GM23338 (cell line): Measurements from ENCODE around the gene CYP4F22. TPM values are rescaled to one million over a fixed set of nuclear protein-coding genes. Genes with fewer than 3 reads are reported as not detected.

Experiments
- ATAC-seq: fragments of 200-7000 bp; cut with Tn5 transposase; 3 replicates; pipeline ENCODE4 v1.9.1; 2020
- DNase-seq: peaks from one replicate; pipeline ENCODE4 v3.0.0-alpha.2; 2015; ENCODE audit warnings: low spot score
- H2AFZ ChIP-seq: fragments of 200-600 bp; sonication (generic); 2 replicates; pipeline ENCODE4 v1.8.0; 2016; ENCODE audit warnings: antibody characterized with exemption, mild to moderate bottlenecking, moderate library complexity
- H3F3A ChIP-seq: fragments of 200-600 bp; sonication (generic); replicated peaks from 2 replicates; pipeline ENCODE4 v1.8.0; 2017; ENCODE audit warnings: antibody characterized with exemption, mixed run types, low read depth
- H3K27ac ChIP-seq: fragments of 200-600 bp; sonication (generic); 2 replicates; pipeline ENCODE4 v1.6.1; 2016; ENCODE audit warnings: low read depth
- H3K27me3 ChIP-seq: fragments of 200-600 bp; sonication (generic); 2 replicates; pipeline ENCODE4 v1.8.0; 2016; ENCODE audit warnings: mild to moderate bottlenecking, mixed run types, moderate library complexity; ENCODE audit not compliant: insufficient read depth
- H3K36me3 ChIP-seq: fragments of 200-600 bp; sonication (generic); 2 replicates; pipeline ENCODE4 v1.8.0; 2016; ENCODE audit warnings: mild to moderate bottlenecking; ENCODE audit not compliant: insufficient read depth
- H3K4me1 ChIP-seq: fragments of 200-600 bp; sonication (generic); 2 replicates; pipeline ENCODE4 v1.8.0; 2016; ENCODE audit warnings: mild to moderate bottlenecking, moderate library complexity; ENCODE audit not compliant: insufficient read depth
- H3K4me2 ChIP-seq: fragments of 200-600 bp; sonication (generic); 2 replicates; pipeline ENCODE4 v1.7.1; 2017; ENCODE audit warnings: mixed run types
- H3K4me3 ChIP-seq: fragments of 200-600 bp; sonication (generic); 2 replicates; pipeline ENCODE4 v1.6.1; 2016; ENCODE audit warnings: mixed run types
- H3K79me2 ChIP-seq: fragments of 200-600 bp; sonication (generic); replicated peaks from 2 replicates; pipeline ENCODE4 v1.8.0; 2017; ENCODE audit warnings: mild to moderate bottlenecking; ENCODE audit not compliant: insufficient read depth
- H3K9me2 ChIP-seq: fragments of 200-600 bp; sonication (generic); 2 replicates; pipeline ENCODE4 v1.8.0; 2017; ENCODE audit not compliant: insufficient read depth
- H4K20me1 ChIP-seq: fragments of 200-600 bp; sonication (generic); replicated peaks from 2 replicates; pipeline ENCODE4 v1.8.0; 2017; ENCODE audit warnings: mild to moderate bottlenecking; ENCODE audit not compliant: insufficient read depth
- H3K27ac Mint-ChIP-seq: 2 replicates; pipeline ENCODE4 v1.8.0; 2020; ENCODE audit warnings: inconsistent platforms, mild to moderate bottlenecking, moderate library complexity, mixed read lengths
- H3K27me3 Mint-ChIP-seq: 3 replicates; pipeline ENCODE4 v1.8.0; 2022; ENCODE audit warnings: low read depth, mild to moderate bottlenecking, moderate library complexity, mixed read lengths, inconsistent platforms; ENCODE audit not compliant: insufficient read depth, poor library complexity
- H3K36me3 Mint-ChIP-seq: 3 replicates; pipeline ENCODE4 v1.8.0; 2021; ENCODE audit warnings: low read depth, mild to moderate bottlenecking, inconsistent platforms, moderate library complexity, mixed read lengths
- H3K4me1 Mint-ChIP-seq: 3 replicates; pipeline ENCODE4 v1.8.0; 2020; ENCODE audit warnings: mild to moderate bottlenecking, inconsistent platforms, mixed read lengths
- H3K4me3 Mint-ChIP-seq: 3 replicates; pipeline ENCODE4 v1.8.0; 2021; ENCODE audit warnings: moderate library complexity, mild to moderate bottlenecking, inconsistent platforms, mixed read lengths
- H3K9me3 Mint-ChIP-seq: 3 replicates; pipeline ENCODE4 v1.8.0; 2020; ENCODE audit warnings: moderate library complexity, mild to moderate bottlenecking, inconsistent platforms, mixed read lengths
- CREB1 ChIP-seq: fragments of 250-450 bp; sonication (Bioruptor Pico); IDR thresholded peaks from 2 replicates; pipeline ENCODE4 v1.5.0; 2020; ENCODE audit warnings: low read depth, mild to moderate bottlenecking, moderate library complexity
- ETS1 ChIP-seq: IDR thresholded peaks from 2 replicates; pipeline ENCODE4 v1.6.1; 2016; ENCODE audit warnings: antibody characterized with exemption
- EZH2 ChIP-seq: fragments of 200-600 bp; sonication (generic); IDR thresholded peaks from one replicate; pipeline ENCODE4 v1.8.0; 2017; ENCODE audit warnings: antibody characterized with exemption, mild to moderate bottlenecking, low read depth; ENCODE audit not compliant: unreplicated experiment
- EZH2phosphoT487 ChIP-seq: fragments of 200-600 bp; sonication (generic); IDR thresholded peaks from one replicate; pipeline ENCODE4 v1.8.1; 2018; ENCODE audit warnings: antibody characterized with exemption; ENCODE audit not compliant: unreplicated experiment
- JUNB ChIP-seq: IDR thresholded peaks from one replicate; pipeline ENCODE4 v1.6.1; 2016; ENCODE audit warnings: antibody characterized with exemption; ENCODE audit not compliant: unreplicated experiment
- NANOG ChIP-seq: IDR thresholded peaks from 2 replicates; pipeline ENCODE4 v1.6.1; 2016; ENCODE audit warnings: antibody characterized with exemption, borderline replicate concordance
- POLR2AphosphoS5 ChIP-seq: IDR thresholded peaks from 2 replicates; pipeline ENCODE4 v1.6.1; 2016; ENCODE audit warnings: antibody characterized with exemption, low read depth
- REST ChIP-seq: IDR thresholded peaks from one replicate; pipeline ENCODE4 v1.6.1; 2018; ENCODE audit warnings: antibody characterized with exemption; ENCODE audit not compliant: unreplicated experiment
- STAT1 ChIP-seq: IDR thresholded peaks from one replicate; pipeline ENCODE4 v1.6.1; 2016; ENCODE audit warnings: antibody characterized with exemption; ENCODE audit not compliant: unreplicated experiment
- ZNF114 ChIP-seq: fragments of 250-450 bp; sonication (Bioruptor Pico); IDR thresholded peaks from 2 replicates; pipeline ENCODE4 v1.5.0; 2020; ENCODE audit warnings: mild to moderate bottlenecking, moderate library complexity
- ZNF331 ChIP-seq: fragments of 250-450 bp; sonication (Bioruptor Pico); IDR thresholded peaks from 2 replicates; pipeline ENCODE4 v1.5.0; 2020; ENCODE audit warnings: low read depth, mild to moderate bottlenecking, moderate library complexity
- polyA plus RNA-seq: library from polyadenylated mRNA; unstranded; fragments of >200 nt; fragmentation: Nextera tagmentation; extraction: Ambion mirVana; gene quantifications from 2 replicates; pipeline ENCODE4 v1.2.1, GENCODE V29; 2016
- total RNA-seq: library from RNA; depleted of rRNA; stranded (reverse); fragments of >200 nt; shearing (Covaris generic); gene quantifications from 2 replicates; pipeline ENCODE4 v1.2.3, GENCODE V29; 2014
- TF ChIP-seq, protein P1 (sequence below): fragments of 250-450 bp; sonication (Bioruptor Pico); IDR thresholded peaks from 2 replicates; pipeline ENCODE4 v1.5.0; 2020; ENCODE audit warnings: mild to moderate bottlenecking, moderate library complexity

CYP4F22 gene
- total and polyA plus RNA-seq, 2 experiments from 2014 or later = 0.24 to 1.5 TPM

- TF ChIP-seq, protein P1, sequence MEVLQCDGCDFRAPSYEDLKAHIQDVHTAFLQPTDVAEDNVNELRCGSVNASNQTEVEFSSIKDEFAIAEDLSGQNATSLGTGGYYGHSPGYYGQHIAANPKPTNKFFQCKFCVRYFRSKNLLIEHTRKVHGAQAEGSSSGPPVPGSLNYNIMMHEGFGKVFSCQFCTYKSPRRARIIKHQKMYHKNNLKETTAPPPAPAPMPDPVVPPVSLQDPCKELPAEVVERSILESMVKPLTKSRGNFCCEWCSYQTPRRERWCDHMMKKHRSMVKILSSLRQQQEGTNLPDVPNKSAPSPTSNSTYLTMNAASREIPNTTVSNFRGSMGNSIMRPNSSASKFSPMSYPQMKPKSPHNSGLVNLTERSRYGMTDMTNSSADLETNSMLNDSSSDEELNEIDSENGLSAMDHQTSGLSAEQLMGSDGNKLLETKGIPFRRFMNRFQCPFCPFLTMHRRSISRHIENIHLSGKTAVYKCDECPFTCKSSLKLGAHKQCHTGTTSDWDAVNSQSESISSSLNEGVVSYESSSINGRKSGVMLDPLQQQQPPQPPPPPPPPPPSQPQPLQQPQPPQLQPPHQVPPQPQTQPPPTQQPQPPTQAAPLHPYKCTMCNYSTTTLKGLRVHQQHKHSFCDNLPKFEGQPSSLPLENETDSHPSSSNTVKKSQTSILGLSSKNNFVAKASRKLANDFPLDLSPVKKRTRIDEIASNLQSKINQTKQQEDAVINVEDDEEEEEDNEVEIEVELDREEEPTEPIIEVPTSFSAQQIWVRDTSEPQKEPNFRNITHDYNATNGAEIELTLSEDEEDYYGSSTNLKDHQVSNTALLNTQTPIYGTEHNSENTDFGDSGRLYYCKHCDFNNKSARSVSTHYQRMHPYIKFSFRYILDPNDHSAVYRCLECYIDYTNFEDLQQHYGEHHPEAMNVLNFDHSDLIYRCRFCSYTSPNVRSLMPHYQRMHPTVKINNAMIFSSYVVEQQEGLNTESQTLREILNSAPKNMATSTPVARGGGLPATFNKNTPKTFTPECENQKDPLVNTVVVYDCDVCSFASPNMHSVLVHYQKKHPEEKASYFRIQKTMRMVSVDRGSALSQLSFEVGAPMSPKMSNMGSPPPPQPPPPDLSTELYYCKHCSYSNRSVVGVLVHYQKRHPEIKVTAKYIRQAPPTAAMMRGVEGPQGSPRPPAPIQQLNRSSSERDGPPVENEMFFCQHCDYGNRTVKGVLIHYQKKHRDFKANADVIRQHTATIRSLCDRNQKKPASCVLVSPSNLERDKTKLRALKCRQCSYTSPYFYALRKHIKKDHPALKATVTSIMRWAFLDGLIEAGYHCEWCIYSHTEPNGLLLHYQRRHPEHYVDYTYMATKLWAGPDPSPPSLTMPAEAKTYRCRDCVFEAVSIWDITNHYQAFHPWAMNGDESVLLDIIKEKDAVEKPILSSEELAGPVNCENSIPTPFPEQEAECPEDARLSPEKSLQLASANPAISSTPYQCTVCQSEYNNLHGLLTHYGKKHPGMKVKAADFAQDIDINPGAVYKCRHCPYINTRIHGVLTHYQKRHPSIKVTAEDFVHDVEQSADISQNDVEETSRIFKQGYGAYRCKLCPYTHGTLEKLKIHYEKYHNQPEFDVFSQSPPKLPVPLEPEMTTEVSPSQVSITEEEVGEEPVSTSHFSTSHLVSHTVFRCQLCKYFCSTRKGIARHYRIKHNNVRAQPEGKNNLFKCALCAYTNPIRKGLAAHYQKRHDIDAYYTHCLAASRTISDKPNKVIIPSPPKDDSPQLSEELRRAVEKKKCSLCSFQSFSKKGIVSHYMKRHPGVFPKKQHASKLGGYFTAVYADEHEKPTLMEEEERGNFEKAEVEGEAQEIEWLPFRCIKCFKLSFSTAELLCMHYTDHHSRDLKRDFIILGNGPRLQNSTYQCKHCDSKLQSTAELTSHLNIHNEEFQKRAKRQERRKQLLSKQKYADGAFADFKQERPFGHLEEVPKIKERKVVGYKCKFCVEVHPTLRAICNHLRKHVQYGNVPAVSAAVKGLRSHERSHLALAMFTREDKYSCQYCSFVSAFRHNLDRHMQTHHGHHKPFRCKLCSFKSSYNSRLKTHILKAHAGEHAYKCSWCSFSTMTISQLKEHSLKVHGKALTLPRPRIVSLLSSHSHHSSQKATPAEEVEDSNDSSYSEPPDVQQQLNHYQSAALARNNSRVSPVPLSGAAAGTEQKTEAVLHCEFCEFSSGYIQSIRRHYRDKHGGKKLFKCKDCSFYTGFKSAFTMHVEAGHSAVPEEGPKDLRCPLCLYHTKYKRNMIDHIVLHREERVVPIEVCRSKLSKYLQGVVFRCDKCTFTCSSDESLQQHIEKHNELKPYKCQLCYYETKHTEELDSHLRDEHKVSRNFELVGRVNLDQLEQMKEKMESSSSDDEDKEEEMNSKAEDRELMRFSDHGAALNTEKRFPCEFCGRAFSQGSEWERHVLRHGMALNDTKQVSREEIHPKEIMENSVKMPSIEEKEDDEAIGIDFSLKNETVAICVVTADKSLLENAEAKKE (CRISPR knock-in tag) = no peak
- TF ChIP-seq CREB1 (no peak), POLR2AphosphoS5 (no peak), EZH2 (no peak)
Observed at GRCh38 chr19:15583346-15583745, 75.0 kb downstream of the CYP4F22 start (continued).

DNA sequence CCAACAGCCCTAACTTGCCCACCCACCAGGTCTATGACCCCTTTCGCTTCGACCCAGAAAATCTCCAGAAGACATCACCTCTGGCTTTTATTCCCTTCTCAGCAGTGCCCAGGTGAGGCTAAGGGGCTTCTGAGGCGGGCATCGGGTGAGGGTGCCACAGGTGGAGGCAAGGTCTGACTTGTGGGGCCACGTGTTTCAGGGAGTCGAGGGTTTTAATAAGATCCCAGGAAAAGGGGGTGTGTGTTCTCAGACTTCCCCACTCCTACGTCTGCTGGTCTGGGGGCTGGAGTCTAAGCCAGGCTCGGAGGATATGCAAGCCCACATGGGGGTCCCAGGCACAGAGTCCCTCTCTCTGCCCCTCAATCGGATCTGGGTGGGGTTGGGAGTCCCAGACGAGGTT, 75.8 kb downstream of the CYP4F22 start:
- Mint-ChIP-seq H3K9me3 (peaks cover 86% of the 10 kb centered on the region), H3K4me1 (no peaks in the 10 kb centered on the region), H3K4me3 (no peak overlapping the region), H3K27me3 (no peaks in the 10 kb centered on the region), H3K27ac (no peak overlapping the region), H3K36me3 (peaks cover 31% of the 10 kb centered on the region)
- Histone ChIP-seq H3K79me2 (no peaks in the 10 kb centered on the region), H2AFZ (peak overlapping the region; percentile 81; the same call in 1 of the 2 replicates), H3K27ac (no peak overlapping the region), H3K4me3 (peak overlapping the region; percentile 44; the same call in 1 of the 2 replicates), H3K27me3 (no peaks in the 10 kb centered on the region), H3K9me2 (no peaks in the 10 kb centered on the region), H3F3A (no peaks in the 10 kb centered on the region), H4K20me1 (no peaks in the 10 kb centered on the region), H3K4me2 (peak overlapping the region; percentile 68), H3K4me1 (no peaks in the 10 kb centered on the region), H3K36me3 (no peaks in the 10 kb centered on the region)
- DNase-seq = no peak
- ATAC-seq = no peak
- no peak for TF ChIP-seq CREB1
- no peak for TF ChIP-seq POLR2AphosphoS5
- no peak for TF ChIP-seq STAT1
- TF ChIP-seq JUNB = no peak
- no peak for TF ChIP-seq ZNF114 (CRISPR knock-in tag)
- TF ChIP-seq ZNF331 (CRISPR knock-in tag) = no peak
- no peak for TF ChIP-seq REST
- TF ChIP-seq NANOG = no peak
- TF ChIP-seq EZH2 = no peak
- no peak for TF ChIP-seq EZH2phosphoT487
- TF ChIP-seq ETS1 = no peak
